Activated effector memory CD4-positive, alpha-beta T cell treated with Interleukin-2 at 50 U/mL for 16 hours (primary cell): ENCODE measurements around the gene FHDC1.

Experiments used
- DNase-seq: peaks from one replicate; pipeline ENCODE4 v3.0.0-alpha.2; 2020

FHDC1 gene

GRCh38 chr4:152936446-152937335, 568 bp downstream of the FHDC1 start:
- no peak for DNase-seq

- DNase-seq = no peak
These were observed 1.5 kb downstream of the FHDC1 start for GRCh38 chr4:152937336-152938236.

- no peak for DNase-seq
These were observed 2.3 kb downstream of the FHDC1 start for GRCh38 chr4:152938237-152938947.

- DNase-seq = no peak
These were observed 3.5 kb downstream of the FHDC1 start for GRCh38 chr4:152939621-152940020.

DNA sequence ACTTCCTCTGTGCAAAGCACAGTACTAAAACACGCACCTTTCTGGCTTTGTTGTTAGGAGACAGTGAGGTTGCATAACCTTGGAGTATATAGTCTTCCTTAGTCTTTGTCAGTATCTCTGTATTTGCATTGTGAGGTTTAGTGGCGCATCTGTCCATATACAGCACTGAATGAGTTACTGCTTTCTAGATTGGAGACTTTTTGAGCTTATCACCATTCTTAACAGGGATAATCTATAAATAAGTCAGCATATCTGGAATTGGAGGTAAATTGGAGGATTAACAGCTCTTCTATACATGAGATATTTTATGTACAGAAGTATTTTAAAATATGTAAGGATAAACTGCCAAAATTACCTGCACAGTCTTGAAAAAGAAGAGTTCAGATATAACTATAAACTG, 4.3 kb downstream of the FHDC1 start:
- DNase-seq = no peak

DNA sequence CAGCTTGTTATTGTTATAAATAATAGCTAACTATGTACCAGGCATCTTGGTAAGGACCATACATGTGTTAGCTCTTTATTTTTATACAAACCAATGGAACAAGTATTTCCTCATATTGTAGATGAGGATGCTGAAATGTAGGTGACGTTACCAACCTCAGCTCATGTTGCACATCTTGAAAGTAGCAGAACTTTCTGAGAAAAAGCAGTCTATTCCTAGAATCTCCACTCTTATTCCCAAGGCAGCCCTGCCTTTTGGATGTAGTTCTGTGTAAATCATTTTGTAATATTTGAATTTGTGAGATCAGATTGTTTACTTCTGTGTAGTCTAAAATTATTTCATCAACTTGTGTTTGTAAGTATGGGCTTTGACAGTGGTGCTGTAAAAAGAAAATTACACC, 5.3 kb downstream of the FHDC1 start:
- no peak for DNase-seq

GRCh38 chr4:152942346-152942745, 6.2 kb downstream of the FHDC1 start:
- no peak for DNase-seq

- no peak for DNase-seq
These were observed 7.5 kb downstream of the FHDC1 start for GRCh38 chr4:152943672-152944071.

- DNase-seq = no peak
These were observed 8.7 kb downstream of the FHDC1 start for GRCh38 chr4:152944666-152945320.

DNA sequence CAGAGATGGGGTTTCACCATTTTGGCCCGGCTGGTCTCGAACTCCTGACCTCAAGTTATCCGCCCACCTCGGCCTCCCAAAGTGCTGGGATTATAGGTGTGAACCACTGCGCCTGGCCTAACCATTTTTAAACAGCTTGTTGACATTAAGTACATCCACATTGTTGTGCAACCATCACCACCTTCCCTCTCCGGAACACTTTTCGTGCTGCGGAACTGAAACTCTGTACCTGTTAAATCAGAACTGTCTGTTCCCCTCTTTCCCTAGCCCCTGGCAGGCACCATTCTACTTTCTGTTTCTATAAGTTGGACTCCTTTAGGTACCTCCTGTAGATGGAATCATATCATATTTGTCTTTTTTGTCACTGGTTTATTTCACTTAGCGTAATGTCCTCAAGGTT, 9.5 kb downstream of the FHDC1 start:
- no peak for DNase-seq

DNA sequence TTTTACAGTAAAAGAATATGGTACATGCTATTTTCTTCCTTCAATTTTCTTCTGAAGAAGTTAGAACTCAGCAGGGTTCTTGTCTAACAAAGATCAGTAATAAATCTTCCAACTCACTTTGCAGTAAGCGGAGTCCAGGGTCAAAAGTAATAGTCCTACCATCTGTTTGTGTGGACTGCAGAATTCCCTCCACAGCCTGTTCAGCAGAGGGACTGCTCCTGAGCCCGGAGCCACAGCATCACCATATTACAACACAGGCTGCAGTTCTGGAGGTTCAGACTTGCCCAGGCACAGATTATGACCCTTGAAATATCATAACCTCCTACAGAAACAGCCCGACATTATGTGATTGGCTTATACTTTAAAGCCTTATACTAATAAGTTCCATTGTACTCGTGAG, 10.3 kb downstream of the FHDC1 start:
- DNase-seq = no peak

GRCh38 chr4:152947311-152947710, 11.2 kb downstream of the FHDC1 start:
- no peak for DNase-seq

GRCh38 chr4:152949930-152950329, 13.8 kb downstream of the FHDC1 start:
- no peak for DNase-seq

DNA sequence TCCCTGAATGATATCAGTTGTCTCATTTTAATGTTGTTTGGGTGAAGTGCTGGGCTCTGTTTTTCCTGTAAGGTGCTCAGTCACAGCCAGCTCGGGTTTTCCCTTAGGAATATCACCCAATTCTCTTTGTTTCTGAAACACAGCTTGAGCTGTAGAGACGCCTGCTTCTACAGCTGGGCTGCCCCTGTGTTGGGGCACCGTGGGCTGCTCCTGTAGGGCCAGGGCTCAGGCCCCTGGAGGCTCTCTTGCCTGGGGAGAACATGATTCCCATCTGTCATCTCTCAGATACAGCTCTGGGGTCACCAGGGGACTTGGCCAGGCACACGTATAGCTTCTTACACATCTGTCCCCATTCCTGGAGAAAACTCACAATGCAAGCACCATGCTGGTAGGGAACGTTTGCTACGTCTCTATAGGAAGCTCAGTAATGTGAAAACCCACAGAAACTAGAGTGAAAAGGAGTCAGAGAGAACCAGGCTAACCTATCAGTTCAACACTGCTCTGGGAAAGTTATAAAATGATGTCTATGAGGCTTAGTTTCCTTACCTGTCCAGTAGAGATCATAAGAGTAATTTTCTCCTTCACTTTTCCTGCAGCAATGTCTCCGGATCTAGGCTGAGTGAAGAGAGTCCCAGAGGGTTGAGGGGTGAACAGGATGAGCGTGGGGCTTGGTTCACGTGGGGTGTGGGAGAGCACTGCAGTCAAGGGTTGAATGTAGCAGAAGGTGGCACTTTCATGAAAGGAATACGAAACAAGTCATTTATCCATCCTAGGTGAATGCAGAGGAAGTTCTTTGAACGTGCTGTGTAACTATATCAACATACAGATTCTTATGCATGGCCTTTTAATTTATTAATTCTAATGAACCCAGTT, 14.5 kb downstream of the FHDC1 start:
- no peak for DNase-seq

GRCh38 chr4:152951348-152951747, 15.2 kb downstream of the FHDC1 start:
- DNase-seq = no peak

DNA sequence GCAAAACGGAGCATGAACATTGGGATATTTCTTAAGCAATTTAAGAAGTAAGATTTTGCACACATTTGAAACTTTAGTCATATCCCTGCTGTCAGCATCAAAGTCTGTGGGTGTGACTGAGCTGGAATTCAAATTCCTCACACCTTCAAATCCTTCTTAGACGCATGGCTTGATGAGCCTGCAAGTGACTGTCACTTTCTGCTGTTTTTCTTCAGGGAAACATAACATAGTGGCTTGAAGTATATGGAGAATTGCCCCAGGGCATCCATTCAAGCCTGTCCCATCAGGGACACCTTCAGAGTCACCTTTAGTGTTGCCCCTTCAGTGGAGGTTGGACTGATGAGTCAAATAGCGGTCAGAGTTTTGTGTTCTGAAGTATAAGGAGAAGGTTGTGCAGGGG, 17.4 kb downstream of the FHDC1 start:
- no peak for DNase-seq

DNA sequence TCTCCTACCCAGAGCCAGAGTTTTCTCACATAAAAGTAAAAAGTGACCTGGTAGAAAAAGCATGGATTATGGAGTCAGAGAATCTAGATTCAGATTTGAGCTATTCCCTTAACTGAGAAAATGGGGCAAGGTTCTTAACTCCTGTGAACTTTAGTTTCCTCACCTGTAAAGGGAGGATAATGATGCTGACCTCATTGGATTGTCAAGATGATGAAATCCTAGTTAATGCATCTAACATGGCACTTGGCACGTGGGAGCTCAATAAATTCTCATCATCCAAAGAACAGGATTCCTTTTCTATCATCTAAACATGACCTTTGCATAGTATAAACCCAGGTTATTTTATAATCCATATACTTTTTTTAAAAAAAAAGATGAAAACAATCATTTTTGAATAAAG, 18.6 kb downstream of the FHDC1 start:
- DNase-seq = no peak

- DNase-seq = no peak
These were observed 20.0 kb downstream of the FHDC1 start for GRCh38 chr4:152956147-152956546.

- DNase-seq = no peak
These were observed 20.7 kb downstream of the FHDC1 start for GRCh38 chr4:152956650-152957436.

- DNase-seq = no peak
These were observed 21.5 kb downstream of the FHDC1 start for GRCh38 chr4:152957437-152958171.
